GM18951 (cell line): Measurements from ENCODE around the gene MAP2K6.

Source experiments
- POLR2A ChIP-seq: IDR thresholded peaks from 4 replicates; pipeline ENCODE4 v1.6.1; 2011; ENCODE audit warnings: mild to moderate bottlenecking; ENCODE audit not compliant: insufficient read length, insufficient read depth; ENCODE audit errors: extremely low read depth
- in situ Hi-C: fragments of 300-500 bp; cut with MboI; formaldehyde crosslinking; loops from one replicate; pipeline ENCODE4 v1.12.0; 2022; ENCODE audit warnings: low sequenced_read_pairs, mixed read lengths, inconsistent platforms; ENCODE audit not compliant: unreplicated experiment

The MAP2K6 gene

GRCh38 chr17:69501591-69502468 lies 87.3 kb downstream of the MAP2K6 start:
- TF ChIP-seq POLR2A = no peak
- in situ Hi-C loops = no loop called here

- no peak for TF ChIP-seq POLR2A
- in situ Hi-C loops = no loop called here
Measured at GRCh38 chr17:69503711-69504110, 89.2 kb downstream of the MAP2K6 start.

- TF ChIP-seq POLR2A = no peak
- in situ Hi-C loops = no loop called here
Measured at GRCh38 chr17:69505740-69506139, 91.2 kb downstream of the MAP2K6 start.

- in situ Hi-C loops = no loop called here
Measured at GRCh38 chr17:69506489-69506888, 92.0 kb downstream of the MAP2K6 start.

GRCh38 chr17:69508814-69509213 lies 94.3 kb downstream of the MAP2K6 start:
- TF ChIP-seq POLR2A = no peak
- in situ Hi-C loops = no loop called here

More at GRCh38 chr17:69506489-69506888, 92.0 kb downstream of the MAP2K6 start:
- no peak for TF ChIP-seq POLR2A

GRCh38 chr17:69511250-69511649 lies 96.8 kb downstream of the MAP2K6 start:
- in situ Hi-C loops = no loop called here
- TF ChIP-seq POLR2A = no peak

- in situ Hi-C loops = no loop called here
- no peak for TF ChIP-seq POLR2A
Measured at GRCh38 chr17:69512946-69513345, 98.4 kb downstream of the MAP2K6 start.

- no peak for TF ChIP-seq POLR2A
- in situ Hi-C loops = no loop called here
Measured at GRCh38 chr17:69516225-69516624, 101.7 kb downstream of the MAP2K6 start.

GRCh38 chr17:69516911-69517310 lies 102.4 kb downstream of the MAP2K6 start:
- peak; percentile 41 for TF ChIP-seq POLR2A
- in situ Hi-C loops = no loop called here

- no peak for TF ChIP-seq POLR2A
- in situ Hi-C loops = no loop called here
Measured at GRCh38 chr17:69518951-69519350, 104.5 kb downstream of the MAP2K6 start.

GRCh38 chr17:69523244-69523861 lies 108.9 kb downstream of the MAP2K6 start:
- TF ChIP-seq POLR2A = no peak
- in situ Hi-C loops = no loop called here

GRCh38 chr17:69524854-69525253 lies 110.4 kb downstream of the MAP2K6 start:
- in situ Hi-C loops = no loop called here
- TF ChIP-seq POLR2A = no peak

- in situ Hi-C loops = no loop called here
- no peak for TF ChIP-seq POLR2A
Measured at GRCh38 chr17:69525920-69526841, 111.7 kb downstream of the MAP2K6 start.
